Esophagus squamous epithelium (tissue), 4 donors: ENCODE measurements around the gene DAZAP1.

ENCODE experiments used
- POLR2A ChIP-seq, 4 donors: fragments of 450-650 bp; IDR thresholded peaks; one replicate each; pipeline ENCODE4 v1.6.1; 2017; ENCODE audit warnings: antibody characterized with exemption in 4 of 4, mild to moderate bottlenecking in 4 of 4, moderate library complexity in 3 of 4
- TF ChIP-seq, protein P1 (sequence below), 6 experiments: fragments of 450-650 bp in 4 of 6; fragments of 200-600 bp in 2 of 6; sonication (generic) in 2 of 6; IDR thresholded peaks; one replicate each; pipeline ENCODE4 v1.5.1; 2016 to 2019; ENCODE audit warnings: antibody characterized with exemption in 6 of 6, mild to moderate bottlenecking in 4 of 6, moderate library complexity in 4 of 6

DNA sequence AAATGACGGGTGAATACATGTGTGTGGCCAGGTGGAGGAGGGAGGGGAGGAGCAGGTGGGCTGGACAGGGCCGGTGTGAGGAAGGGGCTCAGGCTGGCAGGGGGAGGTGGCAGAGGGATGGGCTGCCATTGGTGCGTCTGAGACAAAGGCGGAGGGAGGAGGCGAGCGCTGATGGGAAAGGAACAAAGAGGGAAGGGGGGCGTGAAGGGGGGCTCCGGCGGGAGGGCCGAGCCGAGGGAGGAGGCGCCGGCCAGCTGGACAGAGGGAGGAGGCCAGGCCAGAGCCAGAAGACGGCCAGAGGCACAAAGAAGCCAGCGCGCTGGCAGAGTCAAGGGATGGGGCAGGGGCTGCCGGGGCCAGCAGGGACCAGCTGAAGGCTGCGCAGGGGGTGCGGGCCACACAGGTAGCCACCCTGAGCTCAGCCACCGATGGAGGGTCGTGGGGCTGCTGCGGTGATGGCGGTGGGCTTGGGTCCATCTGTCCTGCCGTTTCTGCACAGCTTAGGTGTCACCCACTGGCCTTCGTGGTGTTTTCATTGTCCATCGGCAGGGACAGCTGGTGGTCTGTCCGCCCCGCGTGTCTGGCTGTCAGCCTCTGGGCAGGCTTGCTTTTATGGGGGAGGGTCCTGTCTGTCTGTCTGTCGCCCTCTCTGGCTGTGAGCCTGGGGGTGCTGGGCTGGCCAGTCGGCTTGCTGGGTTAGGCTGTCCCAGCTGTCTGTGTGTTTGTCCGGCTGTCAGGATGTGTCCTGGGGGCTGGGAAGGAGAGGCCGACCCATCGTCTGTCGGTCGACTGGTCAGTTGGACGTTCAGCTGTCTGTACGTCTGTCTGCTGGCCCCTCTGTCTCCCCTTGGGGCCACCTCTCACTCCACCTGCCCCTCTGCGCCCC lies 44.8 kb downstream of the DAZAP1 start:
- TF ChIP-seq POLR2A (IDR thresholded peaks at IDR 0.05), result no peak
- TF ChIP-seq, protein P1, sequence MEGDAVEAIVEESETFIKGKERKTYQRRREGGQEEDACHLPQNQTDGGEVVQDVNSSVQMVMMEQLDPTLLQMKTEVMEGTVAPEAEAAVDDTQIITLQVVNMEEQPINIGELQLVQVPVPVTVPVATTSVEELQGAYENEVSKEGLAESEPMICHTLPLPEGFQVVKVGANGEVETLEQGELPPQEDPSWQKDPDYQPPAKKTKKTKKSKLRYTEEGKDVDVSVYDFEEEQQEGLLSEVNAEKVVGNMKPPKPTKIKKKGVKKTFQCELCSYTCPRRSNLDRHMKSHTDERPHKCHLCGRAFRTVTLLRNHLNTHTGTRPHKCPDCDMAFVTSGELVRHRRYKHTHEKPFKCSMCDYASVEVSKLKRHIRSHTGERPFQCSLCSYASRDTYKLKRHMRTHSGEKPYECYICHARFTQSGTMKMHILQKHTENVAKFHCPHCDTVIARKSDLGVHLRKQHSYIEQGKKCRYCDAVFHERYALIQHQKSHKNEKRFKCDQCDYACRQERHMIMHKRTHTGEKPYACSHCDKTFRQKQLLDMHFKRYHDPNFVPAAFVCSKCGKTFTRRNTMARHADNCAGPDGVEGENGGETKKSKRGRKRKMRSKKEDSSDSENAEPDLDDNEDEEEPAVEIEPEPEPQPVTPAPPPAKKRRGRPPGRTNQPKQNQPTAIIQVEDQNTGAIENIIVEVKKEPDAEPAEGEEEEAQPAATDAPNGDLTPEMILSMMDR (IDR thresholded peaks at IDR 0.05), result no peak
